ENCODE results near the gene SMYD3. TPM values are rescaled to one million over a fixed set of nuclear protein-coding genes. Genes with fewer than 3 reads are reported as not detected.
A peak's percentile ranks its signal among the peaks of the same experiment; 100 is the strongest.

The SMYD3 gene
- total and polyA plus RNA-seq, 9 of the 15 experiments (the other 6 are each of a cell fraction or from before 2014, with no cell fraction given), result 128 to 440 (median 197) TPM

DNA sequence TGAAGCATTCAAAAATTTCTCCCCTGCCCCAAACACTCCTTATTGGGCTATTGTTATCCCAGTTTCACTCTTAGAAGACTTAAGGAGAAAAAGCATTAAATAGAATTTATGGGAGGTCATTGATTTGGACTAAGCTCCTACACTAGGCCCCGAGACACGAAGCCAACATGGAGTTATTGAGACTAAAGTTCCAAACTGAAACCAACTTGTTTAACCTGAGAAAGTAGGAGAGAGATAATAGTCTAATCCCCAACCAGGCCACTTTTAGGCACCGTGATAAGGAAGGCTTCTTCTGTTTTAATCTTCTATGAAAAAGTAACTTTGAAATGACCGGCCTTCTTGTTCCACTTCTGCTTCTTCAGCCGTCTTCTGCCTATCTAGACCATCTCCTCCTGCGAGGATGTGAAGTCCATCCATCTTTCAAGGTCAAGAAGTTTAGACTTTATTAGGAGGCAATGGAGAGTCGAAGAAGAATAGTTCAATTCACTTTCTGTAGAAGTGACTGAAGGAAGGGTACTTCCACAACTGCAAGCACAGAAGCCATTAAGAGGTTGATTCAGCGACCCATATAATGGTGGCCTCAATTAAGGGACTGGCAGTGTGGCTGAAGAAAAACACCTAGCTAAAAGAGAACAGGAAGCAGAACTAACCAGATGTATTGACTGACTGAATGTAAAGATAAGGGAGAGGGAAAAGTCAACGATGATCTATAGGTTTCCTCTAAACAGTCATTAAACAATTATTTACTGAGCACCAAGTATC, 428.8 kb downstream of the SMYD3 start (continued):
- TF ChIP-seq, protein P1, sequence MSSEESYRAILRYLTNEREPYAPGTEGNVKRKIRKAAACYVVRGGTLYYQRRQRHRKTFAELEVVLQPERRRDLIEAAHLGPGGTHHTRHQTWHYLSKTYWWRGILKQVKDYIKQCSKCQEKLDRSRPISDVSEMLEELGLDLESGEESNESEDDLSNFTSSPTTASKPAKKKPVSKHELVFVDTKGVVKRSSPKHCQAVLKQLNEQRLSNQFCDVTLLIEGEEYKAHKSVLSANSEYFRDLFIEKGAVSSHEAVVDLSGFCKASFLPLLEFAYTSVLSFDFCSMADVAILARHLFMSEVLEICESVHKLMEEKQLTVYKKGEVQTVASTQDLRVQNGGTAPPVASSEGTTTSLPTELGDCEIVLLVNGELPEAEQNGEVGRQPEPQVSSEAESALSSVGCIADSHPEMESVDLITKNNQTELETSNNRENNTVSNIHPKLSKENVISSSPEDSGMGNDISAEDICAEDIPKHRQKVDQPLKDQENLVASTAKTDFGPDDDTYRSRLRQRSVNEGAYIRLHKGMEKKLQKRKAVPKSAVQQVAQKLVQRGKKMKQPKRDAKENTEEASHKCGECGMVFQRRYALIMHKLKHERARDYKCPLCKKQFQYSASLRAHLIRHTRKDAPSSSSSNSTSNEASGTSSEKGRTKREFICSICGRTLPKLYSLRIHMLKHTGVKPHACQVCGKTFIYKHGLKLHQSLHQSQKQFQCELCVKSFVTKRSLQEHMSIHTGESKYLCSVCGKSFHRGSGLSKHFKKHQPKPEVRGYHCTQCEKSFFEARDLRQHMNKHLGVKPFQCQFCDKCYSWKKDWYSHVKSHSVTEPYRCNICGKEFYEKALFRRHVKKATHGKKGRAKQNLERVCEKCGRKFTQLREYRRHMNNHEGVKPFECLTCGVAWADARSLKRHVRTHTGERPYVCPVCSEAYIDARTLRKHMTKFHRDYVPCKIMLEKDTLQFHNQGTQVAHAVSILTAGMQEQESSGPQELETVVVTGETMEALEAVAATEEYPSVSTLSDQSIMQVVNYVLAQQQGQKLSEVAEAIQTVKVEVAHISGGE (CRISPR knock-in tag; IDR thresholded peaks at IDR 0.05), result peak in 1 of 3 experiments; percentile 33; a peak in 1 of 6 replicates
- TF ChIP-seq ARID1B (IDR thresholded peaks at IDR 0.05) (peak; percentile 45), ZNF121 (CRISPR knock-in tag; conservative IDR thresholded peaks at IDR 0.05) (no peak), HIVEP1 (CRISPR knock-in tag; IDR thresholded peaks at IDR 0.05) (no peak), SMARCA5 (IDR thresholded peaks at IDR 0.05) (no peak), L3MBTL2 (IDR thresholded peaks at IDR 0.05) (peak; percentile 60), CTBP1 (IDR thresholded peaks at IDR 0.05; ENCODE audit: borderline replicate concordance) (peak; percentile 82; the same call in 1 of the 2 replicates), ZNF551 (CRISPR knock-in tag; IDR thresholded peaks at IDR 0.05) (no peak), ZNF589 (CRISPR knock-in tag; IDR thresholded peaks at IDR 0.05; ENCODE audit: low read depth) (0 out of 2 replicates have a peak, but pooled peaks have one; percentile 43), FOXA1 (IDR thresholded peaks at IDR 0.05; ENCODE audit: borderline replicate concordance) (no peak), MEIS2 (IDR thresholded peaks at IDR 0.05; ENCODE audit: partially characterized antibody) (peak; percentile 82), CHD4 (IDR thresholded peaks at IDR 0.05; ENCODE audit: insufficient read depth, insufficient replicate concordance, low read depth, low read length, poor library complexity, severe bottlenecking) (no peak), MCM7 (IDR thresholded peaks at IDR 0.05) (no peak), FOXA3 (CRISPR knock-in tag; conservative IDR thresholded peaks at IDR 0.05 in 1 of 2, IDR thresholded peaks at IDR 0.05 in 1 of 2) (peak in 1 of 2 experiments; percentile 68; a peak in 2 of 4 replicates), ZNF140 (CRISPR knock-in tag; IDR thresholded peaks at IDR 0.05) (no peak), LARP7 (IDR thresholded peaks at IDR 0.05) (no peak)
- TF ChIP-seq, protein P2, sequence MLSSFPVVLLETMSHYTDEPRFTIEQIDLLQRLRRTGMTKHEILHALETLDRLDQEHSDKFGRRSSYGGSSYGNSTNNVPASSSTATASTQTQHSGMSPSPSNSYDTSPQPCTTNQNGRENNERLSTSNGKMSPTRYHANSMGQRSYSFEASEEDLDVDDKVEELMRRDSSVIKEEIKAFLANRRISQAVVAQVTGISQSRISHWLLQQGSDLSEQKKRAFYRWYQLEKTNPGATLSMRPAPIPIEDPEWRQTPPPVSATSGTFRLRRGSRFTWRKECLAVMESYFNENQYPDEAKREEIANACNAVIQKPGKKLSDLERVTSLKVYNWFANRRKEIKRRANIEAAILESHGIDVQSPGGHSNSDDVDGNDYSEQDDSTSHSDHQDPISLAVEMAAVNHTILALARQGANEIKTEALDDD (IDR thresholded peaks at IDR 0.05), result peak; percentile 80
- TF ChIP-seq, protein P3, sequence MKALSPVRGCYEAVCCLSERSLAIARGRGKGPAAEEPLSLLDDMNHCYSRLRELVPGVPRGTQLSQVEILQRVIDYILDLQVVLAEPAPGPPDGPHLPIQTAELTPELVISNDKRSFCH (CRISPR knock-in tag; IDR thresholded peaks at IDR 0.05), result no peak
- TF ChIP-seq, protein P3 (tag; IDR thresholded peaks at IDR 0.05), result 0 out of 2 replicates have a peak, but pooled peaks have one; percentile 33
- TF ChIP-seq, protein P4, sequence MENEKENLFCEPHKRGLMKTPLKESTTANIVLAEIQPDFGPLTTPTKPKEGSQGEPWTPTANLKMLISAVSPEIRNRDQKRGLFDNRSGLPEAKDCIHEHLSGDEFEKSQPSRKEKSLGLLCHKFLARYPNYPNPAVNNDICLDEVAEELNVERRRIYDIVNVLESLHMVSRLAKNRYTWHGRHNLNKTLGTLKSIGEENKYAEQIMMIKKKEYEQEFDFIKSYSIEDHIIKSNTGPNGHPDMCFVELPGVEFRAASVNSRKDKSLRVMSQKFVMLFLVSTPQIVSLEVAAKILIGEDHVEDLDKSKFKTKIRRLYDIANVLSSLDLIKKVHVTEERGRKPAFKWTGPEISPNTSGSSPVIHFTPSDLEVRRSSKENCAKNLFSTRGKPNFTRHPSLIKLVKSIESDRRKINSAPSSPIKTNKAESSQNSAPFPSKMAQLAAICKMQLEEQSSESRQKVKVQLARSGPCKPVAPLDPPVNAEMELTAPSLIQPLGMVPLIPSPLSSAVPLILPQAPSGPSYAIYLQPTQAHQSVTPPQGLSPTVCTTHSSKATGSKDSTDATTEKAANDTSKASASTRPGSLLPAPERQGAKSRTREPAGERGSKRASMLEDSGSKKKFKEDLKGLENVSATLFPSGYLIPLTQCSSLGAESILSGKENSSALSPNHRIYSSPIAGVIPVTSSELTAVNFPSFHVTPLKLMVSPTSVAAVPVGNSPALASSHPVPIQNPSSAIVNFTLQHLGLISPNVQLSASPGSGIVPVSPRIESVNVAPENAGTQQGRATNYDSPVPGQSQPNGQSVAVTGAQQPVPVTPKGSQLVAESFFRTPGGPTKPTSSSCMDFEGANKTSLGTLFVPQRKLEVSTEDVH (IDR thresholded peaks at IDR 0.05; ENCODE audit: low read depth, partially characterized antibody), result no peak

All from K562 (cell line).